HG02840 (cell line): ENCODE data around the gene WWTR1.
A peak's percentile ranks its signal among the peaks of the same experiment; 100 is the strongest.

ENCODE experiments used
- ATAC-seq: cut with Tn5 transposase; IDR thresholded peaks from one replicate; pipeline ENCODE4 v1.9.1; 2021; ENCODE audit warnings: mild to moderate bottlenecking, moderate library complexity, moderate number of reproducible peaks; ENCODE audit not compliant: unreplicated experiment, low FRiP score

The WWTR1 gene

DNA sequence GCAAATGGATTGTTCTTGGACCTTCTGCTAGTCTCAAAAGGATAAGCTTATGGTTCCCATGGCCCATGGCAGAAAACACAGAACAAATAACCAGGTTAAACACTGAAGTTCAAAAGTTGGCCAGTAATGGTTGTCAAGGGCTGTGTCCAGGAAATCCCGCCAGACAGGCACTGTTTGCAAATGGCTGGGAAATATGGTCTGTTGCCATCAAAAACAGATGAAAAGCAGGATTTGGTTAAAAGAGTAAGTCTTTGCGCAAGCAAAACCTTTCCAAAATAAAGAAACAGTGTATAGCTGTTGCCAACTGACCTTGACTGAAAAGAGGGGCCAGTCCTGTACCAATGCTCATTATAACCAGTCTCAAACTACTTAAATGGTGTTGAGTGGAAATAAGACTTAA, 58.6 kb downstream of the WWTR1 start:
- no peak for ATAC-seq

DNA sequence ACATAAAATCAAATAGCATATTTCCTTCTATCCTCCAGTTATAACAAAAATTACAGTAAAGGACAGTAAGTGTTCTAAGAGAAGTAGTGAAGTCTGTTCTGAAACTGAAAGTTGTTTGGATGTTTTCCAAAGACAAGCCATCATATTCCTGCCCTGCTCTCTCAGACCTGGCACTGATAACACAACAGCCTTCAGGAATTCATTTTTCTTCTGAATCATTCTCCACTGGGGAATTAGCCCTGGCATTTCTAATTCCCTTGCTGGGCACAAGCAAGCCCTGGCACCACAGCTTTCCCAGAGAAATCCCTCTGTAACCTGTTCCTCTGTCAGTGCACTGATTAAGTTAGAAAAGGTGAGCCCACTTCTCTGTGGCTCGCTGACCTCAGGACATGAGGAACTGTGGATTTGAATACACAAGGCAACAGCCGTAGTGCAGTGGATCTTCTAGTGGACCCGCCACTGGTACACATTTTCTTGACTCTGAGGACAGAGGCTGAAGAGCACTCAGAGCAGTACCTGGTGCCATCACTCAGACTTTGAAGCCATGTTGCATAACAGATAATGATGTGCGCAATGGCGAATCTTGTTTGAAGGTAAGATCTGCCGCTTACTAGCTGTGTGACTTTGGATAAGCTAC, 61.6 kb downstream of the WWTR1 start:
- no peak for ATAC-seq

GRCh38 chr3:149593418-149594160, 64.2 kb downstream of the WWTR1 start:
- no peak for ATAC-seq

DNA sequence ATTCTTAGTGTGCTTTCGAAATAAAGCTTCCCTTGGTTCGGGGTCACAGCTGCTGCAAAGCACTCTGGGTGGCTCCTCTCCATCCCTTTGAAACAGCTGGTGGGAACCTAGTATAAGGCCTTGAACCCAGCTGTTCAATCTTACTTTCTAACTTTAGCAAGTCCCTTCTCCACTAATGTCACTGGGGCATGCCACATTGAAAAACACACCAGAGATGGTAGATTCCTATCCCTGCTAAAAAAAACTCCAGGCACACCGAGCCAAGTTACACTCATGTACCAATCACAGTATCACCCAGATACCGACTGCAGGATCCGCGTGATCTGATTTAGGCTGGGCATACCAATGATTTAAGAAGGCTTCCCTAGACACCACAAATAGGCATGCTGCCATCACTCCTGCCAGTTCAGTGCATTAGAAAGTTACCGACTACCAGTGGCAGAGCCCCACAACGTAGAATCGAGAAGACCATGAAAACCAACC, 65.0 kb downstream of the WWTR1 start:
- no peak for ATAC-seq

GRCh38 chr3:149590691-149591441, 67.0 kb downstream of the WWTR1 start:
- ATAC-seq = no peak

DNA sequence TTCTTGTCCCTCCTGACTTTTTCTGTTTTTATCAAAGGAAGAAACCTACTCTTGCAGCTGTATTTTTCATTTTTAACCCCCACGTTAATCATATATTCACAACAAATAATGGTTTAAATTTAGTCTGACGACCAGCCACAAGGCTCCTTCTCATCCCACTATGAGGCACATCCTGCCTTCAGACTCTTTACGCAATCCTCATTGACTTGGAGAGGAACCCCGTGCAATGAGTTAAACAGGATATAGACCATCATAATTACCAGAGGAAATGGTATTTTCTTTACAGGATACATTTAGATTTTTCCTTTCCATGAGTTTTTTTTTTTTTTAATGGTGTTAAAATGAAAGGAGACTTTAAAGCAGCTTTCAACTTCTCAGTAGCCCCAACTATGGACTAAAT, 68.5 kb downstream of the WWTR1 start:
- no peak for ATAC-seq

DNA sequence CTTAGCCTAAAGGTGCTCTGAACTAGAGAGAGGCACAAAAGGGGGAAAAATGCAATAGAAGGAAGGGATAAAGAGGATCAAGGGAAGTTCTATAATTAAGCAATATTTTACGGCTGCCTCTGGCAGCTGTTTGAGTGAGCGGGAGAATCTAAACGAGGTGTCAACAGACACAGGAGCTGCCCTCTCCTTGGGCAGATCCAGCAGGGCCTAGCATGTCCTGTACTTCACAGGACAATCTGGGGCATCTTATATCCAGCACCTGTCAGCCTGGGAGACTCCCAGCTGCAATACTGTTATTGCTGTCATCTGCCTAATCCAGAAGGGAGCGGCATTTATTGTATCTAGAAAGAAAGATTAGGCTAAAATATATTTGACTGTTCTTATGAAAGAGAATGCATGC, 68.9 kb downstream of the WWTR1 start:
- ATAC-seq = no peak

DNA sequence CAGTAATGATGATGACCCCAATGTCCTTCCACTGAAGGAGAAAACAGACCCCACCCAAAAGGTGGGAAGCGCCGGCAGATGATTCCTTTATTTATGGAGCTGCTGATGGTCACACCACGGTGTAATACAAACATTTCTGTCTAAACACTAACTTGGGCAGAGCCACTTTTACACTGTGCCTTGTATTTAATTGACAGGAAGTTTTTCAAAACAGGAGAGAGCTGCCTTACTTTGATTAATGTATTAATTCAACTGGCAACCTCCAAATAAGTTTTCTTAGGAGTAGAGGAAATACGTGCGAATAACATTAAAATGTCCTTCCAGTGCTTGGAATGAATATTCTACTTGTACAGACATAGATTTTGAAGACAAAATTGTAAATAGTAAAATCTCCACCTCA, 70.4 kb downstream of the WWTR1 start:
- ATAC-seq = no peak

DNA sequence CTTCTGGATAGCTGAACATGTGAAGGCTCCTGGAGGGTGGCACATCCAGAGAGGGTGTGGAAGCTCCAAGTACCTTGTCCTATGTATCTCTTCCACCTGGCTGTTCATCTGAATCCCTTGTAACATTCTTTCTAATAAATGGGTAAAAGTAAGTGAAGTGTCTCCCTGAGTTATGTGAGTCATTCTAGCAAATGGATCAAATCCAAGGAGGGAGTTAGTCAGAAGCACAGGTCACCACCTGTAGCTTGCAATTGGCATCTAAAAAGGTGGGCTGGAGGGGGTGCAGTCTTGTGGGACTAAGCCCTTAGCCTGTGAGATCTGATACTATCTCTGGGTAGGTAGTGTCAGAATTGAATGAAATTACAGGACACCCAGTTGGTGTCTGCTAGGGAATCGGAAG, 71.0 kb downstream of the WWTR1 start:
- no peak for ATAC-seq

DNA sequence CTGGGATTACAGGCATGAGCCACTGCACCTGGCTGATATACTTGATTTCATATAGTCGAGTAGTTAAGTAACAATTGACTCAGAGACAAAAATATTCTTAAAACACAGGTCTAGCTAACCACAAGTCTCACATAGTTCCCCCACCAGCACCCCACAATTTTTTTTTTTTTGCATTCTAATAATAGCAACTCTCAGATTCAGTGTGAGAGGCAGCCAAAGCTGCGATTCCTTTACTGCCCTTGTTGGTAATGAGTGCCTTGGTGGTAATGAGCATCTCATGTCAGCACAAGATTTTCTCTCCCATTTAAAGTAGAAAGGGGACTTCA, 72.5 kb downstream of the WWTR1 start:
- ATAC-seq = peak; percentile 90

- ATAC-seq = no peak
These were observed 73.7 kb downstream of the WWTR1 start for GRCh38 chr3:149583921-149584635.

DNA sequence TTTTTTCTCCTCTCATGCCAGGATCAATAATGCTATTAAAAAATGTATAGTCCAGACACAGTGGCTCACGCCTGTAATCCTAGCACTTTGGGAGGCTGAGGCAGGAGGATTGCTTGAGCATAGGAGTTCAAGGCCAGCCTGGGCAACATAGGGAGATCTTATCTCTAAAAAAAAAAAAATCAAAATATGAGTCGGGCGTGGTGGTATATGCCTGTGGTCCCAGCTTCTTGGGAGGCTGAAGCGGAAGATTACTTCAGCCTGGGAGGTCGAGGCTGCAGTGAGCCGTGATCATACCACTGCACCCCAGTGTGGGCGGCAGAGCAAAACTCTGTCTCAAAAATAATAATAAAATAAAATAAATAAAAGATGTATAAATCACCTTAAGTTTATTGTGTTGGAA, 75.4 kb downstream of the WWTR1 start:
- ATAC-seq = no peak

DNA sequence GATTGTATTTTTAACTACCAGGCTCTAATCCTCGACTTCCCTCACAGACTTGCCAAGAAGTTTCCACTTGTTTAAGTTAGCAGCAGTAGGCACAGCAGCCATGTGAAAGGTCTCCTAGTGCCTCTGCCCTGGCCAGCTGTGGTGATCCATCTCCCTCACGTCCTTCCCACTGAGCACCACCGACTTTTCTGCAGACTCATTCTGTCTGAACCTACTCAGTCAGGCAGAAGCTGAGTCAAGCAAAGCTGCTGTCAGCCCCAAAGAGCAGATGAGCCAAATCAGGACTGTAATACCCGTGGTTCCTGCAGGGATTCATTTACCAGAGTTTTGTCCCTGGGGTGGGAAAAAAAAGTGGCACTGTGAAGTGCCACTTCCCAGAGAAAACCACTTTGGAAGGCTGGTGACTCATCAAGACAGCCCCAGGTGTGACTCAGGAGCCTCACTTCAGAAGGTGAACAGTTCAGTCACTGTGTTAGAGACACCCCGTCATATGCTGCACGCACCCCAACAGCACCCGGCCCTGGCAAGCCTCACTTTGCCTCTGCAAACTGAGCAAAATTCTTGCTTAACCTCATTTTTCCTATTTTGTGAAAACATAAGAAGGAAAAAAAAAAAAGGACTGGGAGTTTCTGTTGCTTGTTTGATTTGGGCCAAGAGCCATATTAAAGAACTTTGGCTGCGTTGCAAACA, 76.0 kb downstream of the WWTR1 start:
- no peak for ATAC-seq

- no peak for ATAC-seq
These were observed 76.6 kb downstream of the WWTR1 start for GRCh38 chr3:149581248-149581647.

DNA sequence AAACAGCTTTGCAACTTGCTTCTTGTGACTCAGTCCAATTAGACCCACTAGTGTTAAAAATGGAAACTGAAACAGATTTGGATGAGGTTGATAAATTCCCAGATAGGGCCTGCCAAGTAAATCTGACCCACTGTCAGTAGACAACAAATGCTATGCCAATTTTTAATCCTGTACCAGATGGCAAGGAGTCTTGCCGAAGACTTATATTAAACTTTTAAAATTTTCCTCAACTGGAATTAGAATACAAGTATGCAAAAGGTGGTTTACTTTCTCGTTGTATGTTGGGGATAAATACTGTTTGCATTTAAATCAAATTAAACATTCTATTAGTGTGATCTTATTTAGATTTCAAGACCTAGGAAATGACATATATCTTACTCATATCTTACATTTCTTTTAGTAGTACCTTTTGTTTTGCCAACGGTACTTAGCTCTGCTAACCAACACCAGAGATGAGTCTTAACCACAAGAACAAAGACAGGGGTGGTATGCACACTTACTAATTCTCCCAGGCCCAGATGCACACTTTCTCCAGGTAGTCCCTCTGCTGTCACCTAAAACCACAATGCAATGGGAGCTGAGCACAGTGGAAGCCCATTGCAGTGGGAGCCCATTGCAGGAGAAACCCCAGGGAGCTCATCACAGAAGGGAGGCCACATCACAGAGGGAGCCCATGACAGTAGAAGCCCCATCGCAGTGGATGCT, 77.8 kb downstream of the WWTR1 start:
- no peak for ATAC-seq

- ATAC-seq = no peak
These were observed 78.7 kb downstream of the WWTR1 start for GRCh38 chr3:149579161-149579560.

DNA sequence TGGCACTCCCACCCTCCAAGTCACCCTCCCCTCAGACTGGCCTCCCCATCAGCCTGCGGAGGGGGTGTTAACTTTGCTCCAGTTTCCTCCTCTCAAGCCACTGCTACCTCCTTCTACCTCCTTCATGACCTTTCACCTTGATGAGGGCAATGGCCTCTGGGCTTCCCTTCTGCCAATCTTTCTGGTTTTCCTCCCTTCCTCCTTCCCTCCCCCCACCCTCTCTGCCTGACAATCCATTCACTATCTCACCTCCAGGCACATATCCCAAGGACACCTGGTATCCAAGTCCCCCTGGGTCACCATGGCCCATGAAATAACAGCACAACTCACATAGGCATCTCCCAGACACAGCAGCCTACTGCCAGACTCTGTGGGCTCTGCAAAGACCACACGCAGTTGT, 80.0 kb downstream of the WWTR1 start:
- ATAC-seq = no peak

DNA sequence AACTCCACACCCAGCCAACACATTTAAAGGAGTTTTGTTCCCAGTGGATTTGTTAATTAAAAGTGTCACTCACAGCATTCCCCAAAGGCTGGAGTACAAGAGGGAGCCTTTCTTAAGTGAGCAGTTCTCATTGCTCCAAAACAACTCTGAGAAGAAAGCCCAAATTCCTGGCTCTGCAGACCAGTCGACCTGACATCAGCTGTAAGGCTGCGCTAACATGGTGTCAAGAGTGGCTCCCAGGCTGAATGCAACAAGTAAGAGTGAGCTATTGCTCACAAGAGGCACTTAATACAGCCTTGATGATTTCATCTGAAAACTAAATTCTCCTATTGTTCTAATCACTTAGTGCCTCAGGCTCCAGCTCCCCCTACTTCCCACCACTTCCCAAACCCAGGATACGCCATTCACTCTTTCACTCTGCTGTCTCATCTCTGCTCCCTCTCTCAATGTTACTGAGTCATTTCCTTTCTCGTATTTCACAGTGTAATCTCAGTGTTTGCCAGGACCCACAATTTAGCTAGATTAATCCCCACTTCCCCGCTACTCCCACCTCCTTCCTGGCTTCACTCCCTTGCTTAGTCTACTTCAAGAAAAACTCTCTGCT, 81.8 kb downstream of the WWTR1 start:
- no peak for ATAC-seq

- ATAC-seq = no peak
These were observed 82.4 kb downstream of the WWTR1 start for GRCh38 chr3:149575213-149575960.
